H1 (cell line): Measurements from ENCODE around the gene CFAP100. TPM values are rescaled to one million over a fixed set of nuclear protein-coding genes. Genes with fewer than 3 reads are reported as not detected.

Experiments
- CTCF ChIA-PET: fragments of 300-600 bp; sonication (Branson Sonifier 250); formaldehyde crosslinking; loops from one replicate; lab custom pipeline; 2021; ENCODE audit not compliant: partially characterized antibody; lab: Charles Lee
- POLR2A ChIA-PET: fragments of 300-600 bp; sonication (Branson Sonifier 250); formaldehyde crosslinking; loops from one replicate; lab custom pipeline; 2021; ENCODE audit warnings: inconsistent platforms; ENCODE audit not compliant: partially characterized antibody; lab: Charles Lee
- DNase-seq, 2 experiments: peaks; one replicate each; pipeline versions ENCODE4 v3.0.0 to v3.0.0-alpha.2; 2010 to 2022; ENCODE audit warnings: low spot score in 2 of 2, low read depth in 1 of 2, mixed read lengths in 1 of 2
- FAIRE-seq: peaks from 2 replicates; lab custom pipeline; 2011; peaks lifted over from hg19 to GRCh38; lab: Jason Lieb, UNC
- H2AFZ ChIP-seq: 2 replicates; pipeline ENCODE4 v1.8.1; 2012; ENCODE audit warnings: low read length, inconsistent platforms
- H2AK5ac ChIP-seq: 2 replicates; pipeline ENCODE4 v1.6.1; 2013; ENCODE audit warnings: low read depth, low read length
- H2BK120ac ChIP-seq: replicated peaks from 2 replicates; pipeline ENCODE3; 2013; ENCODE audit warnings: low read depth, low read length, inconsistent platforms
- H2BK12ac ChIP-seq: 2 replicates; pipeline ENCODE4 v1.6.1; 2013; ENCODE audit warnings: low read depth, low read length
- H2BK15ac ChIP-seq: 2 replicates; pipeline ENCODE4 v1.6.1; 2013; ENCODE audit warnings: low read length
- H2BK20ac ChIP-seq: 2 replicates; pipeline ENCODE4 v1.6.1; 2013; ENCODE audit warnings: low read length
- H2BK5ac ChIP-seq: 2 replicates; pipeline ENCODE4 v1.6.1; 2013; ENCODE audit warnings: low read depth, low read length
- H3K14ac ChIP-seq: 2 replicates; pipeline ENCODE4 v1.6.1; 2013; ENCODE audit warnings: inconsistent platforms; ENCODE audit not compliant: insufficient read length
- H3K18ac ChIP-seq: 2 replicates; pipeline ENCODE4 v1.6.1; 2013; ENCODE audit warnings: low read length; ENCODE audit errors: extremely low read depth
- H3K23ac ChIP-seq: 2 replicates; pipeline ENCODE4 v1.6.1; 2013; ENCODE audit warnings: inconsistent platforms; ENCODE audit not compliant: insufficient read length
- H3K23me2 ChIP-seq: 2 replicates; pipeline ENCODE4 v1.6.1; 2013; ENCODE audit warnings: low read depth, low read length
- H3K27ac ChIP-seq: 2 replicates; pipeline ENCODE4 v1.6.1; 2011; ENCODE audit warnings: low read depth, low read length, inconsistent platforms
- H3K27me3 ChIP-seq, 4 experiments: replicated peaks in 1 of 4; 1 replicate in 1 of 4; 2 replicates in 3 of 4; pipeline versions ENCODE4 v1.6.1 to v1.8.1; 2011 to 2013; ENCODE audit warnings: low read length in 3 of 4, mild to moderate bottlenecking in 3 of 4, inconsistent platforms in 2 of 4, mixed read lengths in 2 of 4, moderate library complexity in 1 of 4; ENCODE audit not compliant: control insufficient read depth in 3 of 4, insufficient read depth in 3 of 4; ENCODE audit errors: extremely low read depth in 1 of 4
- H3K36me3 ChIP-seq, 4 experiments: 2 replicates each; pipeline versions ENCODE4 v1.6.1 to v1.8.1; 2011 to 2013; ENCODE audit warnings: mild to moderate bottlenecking in 4 of 4, low read length in 3 of 4, moderate library complexity in 2 of 4, control low read depth in 1 of 4, inconsistent platforms in 1 of 4; ENCODE audit not compliant: insufficient read depth in 4 of 4, control insufficient read depth in 2 of 4
- H3K4ac ChIP-seq: replicated peaks from 2 replicates; pipeline ENCODE3; 2013; ENCODE audit warnings: low read length, low read depth, mixed read lengths, inconsistent platforms; ENCODE audit not compliant: insufficient read length
- H3K4me1 ChIP-seq, 4 experiments: replicated peaks in 1 of 4; 1 replicate in 1 of 4; 2 replicates in 3 of 4; pipeline versions ENCODE4 v1.6.1 to v1.8.1; 2011 to 2013; ENCODE audit warnings: low read length in 3 of 4, inconsistent platforms in 2 of 4, mixed read lengths in 1 of 4; ENCODE audit not compliant: insufficient read depth in 4 of 4, control insufficient read depth in 3 of 4
- H3K4me2 ChIP-seq, 2 experiments: 2 replicates each; pipeline versions ENCODE4 v1.6.1 to v1.8.1; 2011 to 2013; ENCODE audit warnings: low read depth in 2 of 2, low read length in 2 of 2, control low read depth in 1 of 2, inconsistent platforms in 1 of 2, mild to moderate bottlenecking in 1 of 2; ENCODE audit not compliant: insufficient read depth in 1 of 2
- H3K4me3 ChIP-seq, 4 experiments: fragments of 200-600, 300-600 bp in 1 of 4; sonication (generic), shearing (Covaris generic), sonication (Bioruptor Twin) in 1 of 4; 2 replicates each; pipeline versions ENCODE4 v1.5.1 to v1.8.1; 2011 to 2016; ENCODE audit warnings: low read length in 4 of 4, low read depth in 3 of 4, control low read depth in 2 of 4, inconsistent platforms in 2 of 4, mild to moderate bottlenecking in 2 of 4, mixed read lengths in 1 of 4, moderate library complexity in 1 of 4; ENCODE audit not compliant: insufficient read depth in 2 of 4; ENCODE audit errors: extremely low read depth in 1 of 4
- H3K56ac ChIP-seq: replicated peaks from 2 replicates; pipeline ENCODE3; 2013; ENCODE audit warnings: low read depth, mild to moderate bottlenecking, mixed read lengths, low read length, inconsistent platforms; ENCODE audit not compliant: insufficient read length
- H3K79me1 ChIP-seq: 2 replicates; pipeline ENCODE4 v1.6.1; 2013; ENCODE audit warnings: low read depth, low read length, control low read depth
- H3K79me2 ChIP-seq, 2 experiments: 2 replicates each; pipeline versions ENCODE4 v1.6.1 to v1.8.1; 2012 to 2013; ENCODE audit warnings: low read length in 2 of 2, mild to moderate bottlenecking in 2 of 2, inconsistent platforms in 1 of 2; ENCODE audit not compliant: insufficient read depth in 2 of 2, control insufficient read depth in 1 of 2
- H3K9ac ChIP-seq, 4 experiments: replicated peaks in 1 of 4; 1 replicate in 1 of 4; 2 replicates in 3 of 4; pipeline versions ENCODE4 v1.6.1 to v1.8.1; 2011 to 2013; ENCODE audit warnings: low read depth in 3 of 4, low read length in 3 of 4, control low read depth in 2 of 4, mild to moderate bottlenecking in 2 of 4, moderate library complexity in 2 of 4, inconsistent platforms in 1 of 4; ENCODE audit errors: extremely low read depth in 1 of 4
- H3K9me3 ChIP-seq, 2 experiments: 2 replicates each; pipeline versions ENCODE4 v1.6.1 to v1.8.1; 2012 to 2013; ENCODE audit warnings: mild to moderate bottlenecking in 2 of 2, moderate library complexity in 2 of 2, control low read depth in 1 of 2, inconsistent platforms in 1 of 2, low read depth in 1 of 2, low read length in 1 of 2, mixed read lengths in 1 of 2; ENCODE audit not compliant: insufficient read depth in 2 of 2
- H4K20me1 ChIP-seq, 2 experiments: replicated peaks in 1 of 2; 2 replicates each; pipeline versions ENCODE3 to v1.8.1; 2011 to 2013; ENCODE audit warnings: inconsistent platforms in 2 of 2, low read length in 2 of 2, mild to moderate bottlenecking in 1 of 2; ENCODE audit not compliant: insufficient read depth in 2 of 2, control insufficient read depth in 1 of 2
- H4K5ac ChIP-seq: 2 replicates; pipeline ENCODE4 v1.6.1; 2013; ENCODE audit warnings: low read length, low read depth, mixed read lengths, inconsistent platforms; ENCODE audit not compliant: insufficient read length
- H4K8ac ChIP-seq: 2 replicates; pipeline ENCODE4 v1.8.0; 2013; ENCODE audit warnings: mild to moderate bottlenecking, moderate library complexity, low read length, inconsistent platforms; ENCODE audit not compliant: insufficient read depth; ENCODE audit errors: extremely low read depth
- H4K91ac ChIP-seq: replicated peaks from 2 replicates; pipeline ENCODE3; 2013; ENCODE audit warnings: low read length, mixed read lengths, inconsistent platforms; ENCODE audit not compliant: insufficient read length
- HDAC6 ChIP-seq: IDR thresholded peaks from one replicate; pipeline ENCODE4 v1.7.1; 2012; ENCODE audit warnings: low read depth, mild to moderate bottlenecking, inconsistent platforms, low read length, moderate library complexity
- KDM4A ChIP-seq: IDR thresholded peaks from one replicate; pipeline ENCODE4 v1.7.1; 2012; ENCODE audit warnings: low read depth, mild to moderate bottlenecking, moderate library complexity, low read length, inconsistent platforms; ENCODE audit not compliant: severe bottlenecking
- SIX5 ChIP-seq: IDR thresholded peaks from 2 replicates; pipeline ENCODE4 v1.6.1; 2011; ENCODE audit warnings: mild to moderate bottlenecking, low read depth, low read length
- ZNF274 ChIP-seq: IDR thresholded peaks from 2 replicates; pipeline ENCODE4 v1.7.0; 2012; ENCODE audit warnings: low read length, borderline replicate concordance; ENCODE audit errors: extremely low read depth
- WGBS, 2 experiments: shearing (Covaris generic) in 1 of 2; methylation state at CpG; one replicate each; pipeline versions ENCODE4 v1.1.6 to v1.1.7; 2013 to 2015; ENCODE audit warnings: low lambda C conversion rate in 2 of 2, mixed read lengths in 2 of 2, inconsistent platforms in 1 of 2, low coverage in 1 of 2, missing lambda C conversion rate in 1 of 2; ENCODE audit not compliant: insufficient replicate concordance in 2 of 2, insufficient coverage in 1 of 2, insufficient read length in 1 of 2; ENCODE audit errors: extremely low coverage in 1 of 2, missing lambda C conversion rate in 1 of 2; 5-methylcytosine and 5-hydroxymethylcytosine counted together
- polyA plus RNA-seq, 7 experiments: library from polyadenylated mRNA; depleted of rRNA in 3 of 7; stranded (reverse) in 5 of 7; unstranded in 2 of 7; fragments of >200 nt in 5 of 7; fragments of 200-250 nt in 2 of 7; gene quantifications; 1 replicate in 5 of 7; 2 replicates in 1 of 7; 4 replicates in 1 of 7; pipeline versions ENCODE4 v1.2.1 to v1.2.3, GENCODE V29; 2011 to 2013; ENCODE audit warnings: missing spikeins in 2 of 7, mixed read lengths in 2 of 7
- total RNA-seq: library from RNA; stranded (reverse); fragmentation: NEBNext Ultra II Directional; extraction: Animal tissue kit (Norgen Biotek cat#: 25700); gene quantifications from 2 replicates; pipeline ENCODE4 v1.2.1, GENCODE V29; 2021

CFAP100 gene
- total and polyA plus RNA-seq, 2 of the 8 experiments (the other 6 are each of a cell fraction or from before 2014, with no cell fraction given): 0.17 TPM; not detected in 1

DNA sequence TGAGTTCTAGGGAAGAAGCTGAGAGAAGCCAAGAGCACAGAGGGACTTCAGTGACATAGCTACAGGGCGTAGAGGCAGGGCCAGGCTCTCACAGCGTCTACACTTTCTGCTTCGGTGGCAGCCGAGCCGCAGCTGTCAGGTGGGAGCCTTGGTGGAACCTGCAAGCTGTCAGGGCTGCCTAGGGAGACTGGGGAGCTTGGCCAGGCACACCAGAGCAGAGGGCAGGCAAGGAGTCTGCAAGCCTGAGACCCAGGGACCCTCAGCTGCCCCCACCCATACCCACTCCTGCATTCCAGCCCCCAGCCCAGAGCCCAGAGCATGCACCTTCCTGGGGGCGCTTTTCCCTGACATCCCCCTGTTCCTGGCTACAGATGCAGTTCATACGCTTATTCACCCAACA lies 24.1 kb upstream of the CFAP100 start:
- no peak overlapping the region for H3K56ac ChIP-seq
- TF ChIP-seq SIX5: no peak
- TF ChIP-seq HDAC6: no peak
- no peak for TF ChIP-seq KDM4A
- TF ChIP-seq ZNF274: no peak
- no peak overlapping the region for H3K23ac ChIP-seq
- no peak for DNase-seq
- CTCF ChIA-PET: interaction anchor here (1.0 to 1.6 kb wide), 6 partner anchors 9 to 126 kb away, joined by 3 to 5 read pairs (median 3); no protein-coding TSS in a partner anchor
- no peak overlapping the region for H3K18ac ChIP-seq
- H4K5ac ChIP-seq: no peak overlapping the region
- H2AK5ac ChIP-seq: no peak overlapping the region
- no peak overlapping the region for H3K9ac ChIP-seq
- no peak for FAIRE-seq
- no peak overlapping the region for H3K27ac ChIP-seq
- H3K4me3 ChIP-seq: no peak overlapping the region
- H4K91ac ChIP-seq: no peak overlapping the region
- peaks cover 0 to 4% of the 10 kb centered on the region in 2 experiments; a peak in 1 of 4 replicates for H3K9me3 ChIP-seq
- no peaks in the 10 kb centered on the region for H3K23me2 ChIP-seq
- no peak overlapping the region for H2BK15ac ChIP-seq
- 91% methylated on average over 6 of the region's 7 CpGs; no CpG with 5 or more reads in 1 of the 2 experiments for WGBS, 2 experiments
- no peaks in the 10 kb centered on the region for H3K27me3 ChIP-seq
- no peak overlapping the region for H2BK5ac ChIP-seq
- no peaks in the 10 kb centered on the region; a peak in 1 of 8 replicates for H3K36me3 ChIP-seq
- no peak overlapping the region for H2BK20ac ChIP-seq
- no peak overlapping the region for H3K4ac ChIP-seq
- H2BK12ac ChIP-seq: no peak overlapping the region
- no peaks in the 10 kb centered on the region for H4K20me1 ChIP-seq
- no peak overlapping the region for H2BK120ac ChIP-seq
- POLR2A ChIA-PET: no interaction called here
- no peak overlapping the region for H2AFZ ChIP-seq
- no peak overlapping the region for H4K8ac ChIP-seq
- no peaks in the 10 kb centered on the region for H3K79me1 ChIP-seq
- H3K14ac ChIP-seq: no peak overlapping the region
- no peak overlapping the region for H3K4me2 ChIP-seq
- no peaks in the 10 kb centered on the region for H3K79me2 ChIP-seq
- H3K4me1 ChIP-seq: peaks cover 0 to 4% (median 0%) of the 10 kb centered on the region in 4 experiments; a peak in 2 of 7 replicates
